Gastrocnemius medialis (tissue), 4 donors: Measurements from ENCODE around the gene TWIST2. TPM values are rescaled to one million over a fixed set of nuclear protein-coding genes. Genes with fewer than 3 reads are reported as not detected.

Experiments
- ATAC-seq, 2 donors: fragments of 150-250 bp; one replicate each; pipeline ENCODE4 v1.9.1; 2016
- DNase-seq, 2 donors: peaks; one replicate each; pipeline ENCODE4 v3.0.0-alpha.2; 2019
- H3K27ac ChIP-seq, 4 donors: fragments of 200-600 bp; sonication (generic); 1 replicate in 1 of 4; 2 replicates in 3 of 4; pipeline ENCODE4 v1.5.1; 2016 to 2018; ENCODE audit warnings: mild to moderate bottlenecking in 2 of 4, moderate library complexity in 1 of 4
- H3K27me3 ChIP-seq, 3 donors: fragments of 200-600 bp; sonication (generic) in 2 of 3; 1 replicate in 1 of 3; 2 replicates in 2 of 3; pipeline versions ENCODE4 v1.5.1 to v1.6.0; 2016 to 2019; ENCODE audit warnings: mild to moderate bottlenecking in 1 of 3, moderate library complexity in 1 of 3
- H3K36me3 ChIP-seq, 2 donors: fragments of 200-600 bp; sonication (generic) in 1 of 2; one replicate each; pipeline ENCODE4 v1.5.1; 2017 to 2018
- H3K4me1 ChIP-seq, 2 donors: fragments of 200-600 bp; sonication (generic) in 1 of 2; one replicate each; pipeline ENCODE4 v1.5.1; 2016 to 2017; ENCODE audit warnings: mild to moderate bottlenecking in 2 of 2
- H3K4me3 ChIP-seq, 4 donors: fragments of 200-600 bp; sonication (generic) in 3 of 4; 1 replicate in 1 of 4; 2 replicates in 3 of 4; pipeline ENCODE4 v1.5.1; 2016 to 2019; ENCODE audit warnings: mild to moderate bottlenecking in 2 of 4
- H3K9me3 ChIP-seq, 3 donors: fragments of 200-600 bp; sonication (generic) in 2 of 3; 1 replicate in 1 of 3; 2 replicates in 2 of 3; pipeline ENCODE4 v1.5.1; 2016 to 2019
- CTCF ChIP-seq, 5 experiments: fragments of 450-650 bp in 3 of 5; fragments of 200-600 bp in 2 of 5; sonication (generic) in 2 of 5; IDR thresholded peaks in 4 of 5; conservative IDR thresholded peaks in 1 of 5; 1 replicate in 4 of 5; 2 replicates in 1 of 5; pipeline ENCODE4 v1.5.1; 2016 to 2019; ENCODE audit warnings: antibody characterized with exemption in 5 of 5, mild to moderate bottlenecking in 3 of 5, moderate library complexity in 3 of 5
- POLR2A ChIP-seq, 2 donors: fragments of 450-650 bp; IDR thresholded peaks; one replicate each; pipeline ENCODE4 v1.6.1; 2017; ENCODE audit warnings: antibody characterized with exemption in 2 of 2, mild to moderate bottlenecking in 2 of 2, moderate library complexity in 2 of 2
- in situ Hi-C, 4 donors: fragments of 200-750 bp; cut with MboI; loops; one replicate each; pipeline versions ENCODE4 v1.15.0 to v1.8.0; 2017; ENCODE audit warnings: low sequenced_read_pairs in 4 of 4
- intact Hi-C: fragments of 100-400 bp; cut with DNase I; formaldehyde crosslinking; loops from one replicate; pipeline ENCODE4 v1.15.1; 2023; ENCODE audit warnings: low total_unique reads
- total RNA-seq, 4 donors: library from RNA; depleted of rRNA; stranded (reverse); fragments of >200 nt; gene quantifications; one replicate each; pipeline versions ENCODE4 v1.1.0 to v1.2.3, GENCODE V29; 2016

Gene TWIST2
- total RNA-seq, 4 donors from 2014 or later = 1.9 to 9.3 (median 2.2) TPM

GRCh38 chr2:238921259-238921658 lies 73.4 kb downstream of the TWIST2 start:
- H3K4me1 ChIP-seq = no peaks in the 10 kb centered on the region
- peaks cover 0 to 4% (median 0%) of the 10 kb centered on the region in 3 donors for H3K27me3 ChIP-seq
- H3K27ac ChIP-seq = no peak overlapping the region
- TF ChIP-seq POLR2A (IDR thresholded peaks at IDR 0.05) (no peak), CTCF (IDR thresholded peaks at IDR 0.05 in 4 of 5, conservative IDR thresholded peaks at IDR 0.05 in 1 of 5) (no peak)
- no peak overlapping the region for H3K4me3 ChIP-seq
- no peaks in the 10 kb centered on the region for H3K9me3 ChIP-seq
- no peaks in the 10 kb centered on the region for H3K36me3 ChIP-seq
- ATAC-seq = no peak
- DNase-seq = no peak
- intact Hi-C loops (no loop called here), in situ Hi-C loops (no loop called here)

- no peak overlapping the region for H3K27ac ChIP-seq
- ATAC-seq (no peak), DNase-seq (no peak)
- peaks cover 0 to 4% (median 0%) of the 10 kb centered on the region in 3 donors for H3K27me3 ChIP-seq
- in situ Hi-C loops = no loop called here
- intact Hi-C loops = no loop called here
- TF ChIP-seq POLR2A (IDR thresholded peaks at IDR 0.05) (no peak), CTCF (IDR thresholded peaks at IDR 0.05 in 4 of 5, conservative IDR thresholded peaks at IDR 0.05 in 1 of 5) (no peak)
- no peak overlapping the region for H3K4me3 ChIP-seq
- H3K36me3 ChIP-seq = no peaks in the 10 kb centered on the region
- H3K4me1 ChIP-seq = no peaks in the 10 kb centered on the region
- H3K9me3 ChIP-seq = no peaks in the 10 kb centered on the region
Observed at GRCh38 chr2:238921681-238922319, 73.9 kb downstream of the TWIST2 start.

GRCh38 chr2:238922435-238922834 lies 74.5 kb downstream of the TWIST2 start:
- intact Hi-C loops = no loop called here
- H3K9me3 ChIP-seq = no peaks in the 10 kb centered on the region
- H3K36me3 ChIP-seq = no peaks in the 10 kb centered on the region
- H3K27ac ChIP-seq = no peak overlapping the region
- ATAC-seq (no peak), DNase-seq (no peak)
- peaks cover 0 to 4% (median 0%) of the 10 kb centered on the region in 3 donors for H3K27me3 ChIP-seq
- in situ Hi-C loops = no loop called here
- no peaks in the 10 kb centered on the region for H3K4me1 ChIP-seq
- H3K4me3 ChIP-seq = no peak overlapping the region
- TF ChIP-seq CTCF (IDR thresholded peaks at IDR 0.05 in 4 of 5, conservative IDR thresholded peaks at IDR 0.05 in 1 of 5) (no peak), POLR2A (IDR thresholded peaks at IDR 0.05) (no peak)

- in situ Hi-C loops (no loop called here), intact Hi-C loops (no loop called here)
- no peaks in the 10 kb centered on the region for H3K9me3 ChIP-seq
- no peak overlapping the region for H3K4me3 ChIP-seq
- H3K36me3 ChIP-seq = no peaks in the 10 kb centered on the region
- TF ChIP-seq POLR2A (IDR thresholded peaks at IDR 0.05) (no peak), CTCF (IDR thresholded peaks at IDR 0.05 in 4 of 5, conservative IDR thresholded peaks at IDR 0.05 in 1 of 5) (no peak)
- no peaks in the 10 kb centered on the region for H3K4me1 ChIP-seq
- ATAC-seq (no peak), DNase-seq (no peak)
- H3K27ac ChIP-seq = no peak overlapping the region
- peaks cover 0 to 4% (median 0%) of the 10 kb centered on the region in 3 donors for H3K27me3 ChIP-seq
Observed at GRCh38 chr2:238924032-238924431, 76.1 kb downstream of the TWIST2 start.

GRCh38 chr2:238924796-238925195 lies 76.9 kb downstream of the TWIST2 start:
- Histone ChIP-seq H3K9me3 (no peaks in the 10 kb centered on the region), H3K4me1 (no peaks in the 10 kb centered on the region), H3K27ac (no peak overlapping the region), H3K36me3 (no peaks in the 10 kb centered on the region), H3K4me3 (no peak overlapping the region), H3K27me3 (peaks cover 0 to 4% (median 0%) of the 10 kb centered on the region in 3 donors)
- no peak for DNase-seq
- intact Hi-C loops (no loop called here), in situ Hi-C loops (no loop called here)
- TF ChIP-seq POLR2A (IDR thresholded peaks at IDR 0.05) (no peak), CTCF (IDR thresholded peaks at IDR 0.05 in 4 of 5, conservative IDR thresholded peaks at IDR 0.05 in 1 of 5) (no peak)
- ATAC-seq = no peak
